SH-SY5Y (cell line): Measurements from ENCODE around the gene EMC10.

ENCODE experiments used
- GATA2 ChIP-seq: IDR thresholded peaks from 2 replicates; pipeline ENCODE4 v1.6.1; 2011; ENCODE audit warnings: mild to moderate bottlenecking, low read depth, low read length
- GATA3 ChIP-seq: IDR thresholded peaks from 2 replicates; pipeline ENCODE4 v1.6.1; 2011; ENCODE audit warnings: low read depth, mild to moderate bottlenecking, low read length, moderate library complexity

DNA sequence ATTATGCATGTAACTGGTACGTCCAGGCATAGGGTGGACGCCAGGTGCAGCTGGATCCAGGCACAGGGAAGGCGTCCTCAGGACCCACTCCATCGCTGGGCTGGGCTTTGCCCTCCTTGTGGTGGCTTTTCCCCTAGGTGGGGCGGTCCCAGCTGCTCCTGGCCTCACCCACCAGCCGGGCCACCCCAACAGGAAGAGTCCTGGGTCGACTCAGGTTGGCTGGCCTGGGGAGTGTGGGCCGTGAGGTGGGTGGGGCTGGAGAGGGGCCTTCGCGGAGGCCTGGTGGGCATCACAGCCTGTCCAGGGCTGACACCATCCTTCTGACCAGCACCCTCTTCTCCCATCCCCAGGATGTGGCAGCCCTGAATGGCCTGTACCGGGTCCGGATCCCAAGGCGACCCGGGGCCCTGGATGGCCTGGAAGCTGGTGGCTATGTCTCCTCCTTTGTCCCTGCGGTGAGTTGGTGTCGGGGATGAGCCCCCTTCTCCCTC, 3.5 kb downstream of the EMC10 start:
- TF ChIP-seq GATA2 (no peak), GATA3 (no peak)
